HG02840 (cell line): Measurements from ENCODE around the gene RPL9.
"Not testable (repeated sequence)": the region's sequence is repeated elsewhere in the genome, so short reads cannot be mapped to it uniquely, and the experiment has no call there.

Experiments
- ATAC-seq: cut with Tn5 transposase; IDR thresholded peaks from one replicate; pipeline ENCODE4 v1.9.1; 2021; ENCODE audit warnings: mild to moderate bottlenecking, moderate library complexity, moderate number of reproducible peaks; ENCODE audit not compliant: unreplicated experiment, low FRiP score

The RPL9 gene

DNA sequence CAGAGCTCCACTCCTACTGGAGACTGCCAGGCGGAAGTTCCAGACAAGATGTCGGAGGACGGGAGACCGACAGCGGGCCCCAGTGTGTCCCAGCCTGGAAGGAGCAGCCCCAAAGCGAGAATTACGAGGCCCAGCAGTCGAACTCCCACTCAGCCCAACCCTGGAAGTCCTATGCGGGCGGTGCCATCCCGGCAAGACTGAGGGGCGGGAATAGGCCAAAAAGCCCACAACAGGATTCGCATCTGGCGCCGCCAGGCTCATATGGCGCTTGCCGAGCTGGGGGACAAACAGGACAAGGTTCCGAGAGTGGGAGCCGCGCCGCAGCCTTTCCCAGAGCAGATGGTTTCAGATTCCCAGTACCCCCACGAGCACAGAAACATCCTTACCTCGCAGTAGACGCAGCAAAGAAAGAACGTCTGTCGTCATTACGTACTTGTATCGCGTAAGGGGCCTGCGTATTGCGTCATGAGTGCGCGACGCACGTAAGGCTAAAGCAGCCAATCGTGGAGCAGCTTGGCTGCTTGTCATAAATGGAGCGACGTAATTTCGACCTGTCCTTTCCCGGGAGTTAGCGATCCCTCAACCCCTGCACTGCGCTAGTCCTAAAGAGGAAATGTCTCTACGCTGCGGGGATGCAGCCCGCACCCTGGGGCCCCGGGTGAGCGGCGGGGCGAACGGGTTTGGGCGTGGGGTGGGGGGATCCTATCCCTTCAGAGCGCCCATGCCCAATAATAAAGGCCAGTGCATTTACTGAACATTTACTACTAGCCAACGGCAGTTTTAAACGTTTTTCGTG is at the start of gene RPL9, which contains the start of gene LIAS:
TSS of gene RPL9 (minus strand) at position 418 of the 796 bp plus-strand sequence. CDS start 483 bp downstream, outside the sequence.
TSS of gene LIAS (plus strand) at position 552 of the 796 bp plus-strand sequence. CDS start at position 614, 62 bp downstream.
- peak; percentile 88 for ATAC-seq

DNA sequence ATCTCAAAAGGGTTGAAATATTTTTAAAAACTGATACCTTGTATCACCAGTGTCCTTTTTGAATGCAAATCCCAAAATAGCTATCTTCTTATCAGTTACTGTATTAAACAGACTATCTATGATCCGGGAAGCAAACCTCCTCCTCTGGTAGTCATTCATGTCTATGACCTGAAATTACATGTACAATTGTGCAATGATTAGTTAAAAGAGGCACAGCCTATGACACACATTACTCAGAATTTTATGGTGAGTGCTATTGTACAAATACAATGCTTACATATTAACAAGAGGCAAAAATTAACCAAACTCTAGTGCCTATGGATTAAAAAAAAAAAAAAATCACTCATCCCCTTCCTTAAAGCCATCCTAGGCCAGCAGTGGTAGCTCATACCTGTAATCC is 46.9 kb upstream of the RPL9 start:
- ATAC-seq: no peak

DNA sequence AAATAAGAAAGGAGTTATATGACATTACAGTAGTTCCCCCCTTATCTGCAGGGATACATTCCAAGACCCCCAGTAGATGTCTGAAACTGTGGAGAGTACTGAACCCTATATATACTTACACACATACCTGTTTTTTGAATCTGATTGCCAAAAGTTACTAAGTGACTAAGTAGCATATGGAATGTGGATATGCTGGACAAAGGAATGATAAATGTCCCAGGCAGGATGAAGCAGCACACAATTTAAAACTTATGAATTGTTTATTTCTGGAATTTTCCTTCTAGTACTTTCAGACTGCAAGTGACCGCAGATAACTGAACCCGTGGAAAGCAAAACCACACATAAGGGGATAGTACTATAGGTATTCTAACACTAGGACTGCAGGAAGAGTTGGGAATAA is 45.8 kb upstream of the RPL9 start:
- ATAC-seq: no peak

DNA sequence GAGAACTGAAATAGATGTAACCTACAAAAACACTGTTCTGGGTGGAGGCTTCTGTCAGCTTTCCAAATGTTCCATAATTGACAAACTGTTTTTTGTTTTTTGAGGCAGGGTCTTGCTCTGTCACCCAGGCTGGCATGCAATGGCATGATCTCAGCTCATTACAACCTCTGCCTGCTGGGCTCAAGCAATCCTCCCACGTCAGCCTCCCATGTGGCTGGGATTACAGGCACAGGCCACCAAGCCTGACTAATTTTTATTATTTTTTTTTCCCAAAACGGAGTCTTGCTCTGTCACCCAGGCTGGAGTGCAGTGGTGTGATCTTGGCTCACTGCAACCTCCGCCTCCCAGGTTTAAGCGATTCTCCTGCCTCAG is 43.9 kb upstream of the RPL9 start:
- ATAC-seq: not testable (repeated sequence)

DNA sequence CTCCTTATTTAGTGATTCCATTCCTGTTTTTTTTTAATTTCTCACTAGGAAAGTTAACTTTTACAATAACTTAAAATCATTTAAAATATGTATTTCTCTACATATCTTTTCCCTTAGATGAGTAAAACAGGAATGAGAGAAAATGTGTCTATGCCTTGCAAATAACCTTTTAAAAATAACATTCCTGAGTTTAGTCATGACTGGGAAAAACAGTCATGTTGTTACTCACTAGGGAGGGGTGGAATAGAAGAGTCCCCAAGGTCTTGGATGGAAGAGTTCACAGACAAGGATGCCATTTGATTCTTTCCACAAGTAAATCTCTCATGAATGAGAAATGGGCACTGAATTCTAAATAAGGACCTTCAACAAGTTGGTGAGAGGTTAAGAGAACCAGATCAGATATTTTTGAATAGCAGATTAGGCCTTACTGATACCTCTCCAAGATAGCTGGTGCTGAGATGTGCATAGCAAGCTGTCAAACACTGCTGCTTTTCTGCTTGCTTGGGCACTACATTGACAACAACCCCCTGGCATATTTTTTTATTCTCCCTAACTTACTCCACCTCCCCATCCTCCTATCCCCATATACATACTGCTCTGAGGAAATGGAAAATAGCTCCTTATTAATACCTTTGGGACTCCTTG is 43.4 kb upstream of the RPL9 start:
- no peak for ATAC-seq

DNA sequence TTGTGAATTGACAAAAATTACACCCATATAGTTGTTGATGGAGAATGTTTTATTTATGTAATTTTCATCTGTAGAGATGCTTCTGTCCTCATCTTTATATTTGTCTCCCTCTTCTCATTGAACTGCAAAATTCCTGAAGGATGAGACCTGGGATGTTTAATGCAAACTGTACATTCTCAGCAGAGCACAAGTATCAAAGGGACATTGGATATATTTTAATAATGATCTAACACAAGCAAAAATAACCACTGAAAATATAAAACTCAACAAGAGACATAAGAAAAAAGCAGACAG is 40.0 kb upstream of the RPL9 start:
- ATAC-seq: no peak

DNA sequence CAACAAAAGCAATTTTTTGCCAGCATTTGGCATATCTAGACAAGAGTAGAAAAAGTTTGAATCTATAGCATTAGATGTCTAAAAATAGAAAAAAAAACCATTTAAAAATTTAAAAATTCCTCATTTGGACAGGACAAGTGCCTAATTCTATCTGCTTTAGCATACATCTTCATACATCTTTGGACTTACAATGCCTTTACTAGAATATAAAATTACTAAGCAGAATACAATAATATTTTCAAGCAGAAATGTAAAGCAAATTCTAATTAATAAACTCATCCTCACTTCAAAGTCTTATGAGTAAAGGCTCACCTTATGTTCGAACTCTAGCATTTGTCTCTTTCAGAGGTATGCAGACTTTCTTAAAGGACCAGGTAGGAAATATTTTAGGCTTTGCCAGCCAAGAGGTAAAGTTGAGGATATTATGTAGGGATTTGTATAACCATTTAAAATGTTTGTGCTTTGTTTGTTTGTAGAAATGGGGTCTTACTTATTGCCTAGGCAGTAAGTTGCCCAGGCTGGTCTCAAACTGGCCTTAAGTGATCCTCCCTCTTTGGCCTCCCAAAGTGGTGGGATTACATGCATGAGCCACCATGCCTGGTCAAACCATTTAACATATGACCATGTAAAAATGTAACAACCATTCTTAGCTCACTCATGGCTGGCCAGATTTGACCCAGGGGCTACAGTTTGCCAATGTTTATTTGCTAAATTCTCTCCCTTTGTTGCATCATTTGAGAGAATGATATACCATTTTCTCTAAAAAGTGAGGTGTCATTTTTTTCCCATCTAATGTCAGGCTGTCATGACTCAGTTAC is 39.4 kb upstream of the RPL9 start:
- no peak for ATAC-seq

DNA sequence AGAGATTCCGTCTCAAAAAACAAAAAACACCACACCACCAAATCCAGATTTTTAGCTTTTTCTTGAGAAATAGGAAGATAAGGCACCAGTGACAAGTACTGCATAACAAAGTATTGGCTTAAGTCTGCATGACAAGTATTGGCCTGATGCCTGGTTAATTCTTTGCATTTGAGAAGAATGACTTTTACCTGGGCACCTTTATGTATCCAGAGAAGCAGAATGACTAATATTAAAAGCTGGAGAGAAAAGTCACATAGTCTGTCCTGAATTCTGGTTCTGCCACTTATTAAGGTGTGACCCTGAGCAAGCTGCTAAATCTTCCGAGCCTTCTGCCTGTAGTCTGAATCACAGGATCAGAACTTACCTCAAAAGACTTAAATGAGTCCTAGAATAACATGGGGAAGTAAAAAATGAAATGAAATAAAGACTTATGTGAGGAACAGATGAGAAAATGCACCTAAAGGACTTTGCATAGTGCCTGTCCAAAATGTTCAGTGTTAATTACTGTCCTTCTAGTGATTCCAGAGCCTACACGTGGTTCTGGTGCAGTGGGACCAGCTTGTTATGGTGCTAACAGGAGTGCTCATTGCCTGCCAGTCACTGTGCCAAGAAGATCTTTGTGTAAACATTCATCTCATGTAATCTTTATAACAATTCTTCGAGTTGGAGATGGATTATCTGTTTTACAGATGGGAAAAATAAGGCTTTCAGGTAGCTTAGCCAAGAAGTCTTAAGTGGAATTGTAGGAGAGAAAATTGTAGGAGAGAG is 36.9 kb upstream of the RPL9 start:
- no peak for ATAC-seq

DNA sequence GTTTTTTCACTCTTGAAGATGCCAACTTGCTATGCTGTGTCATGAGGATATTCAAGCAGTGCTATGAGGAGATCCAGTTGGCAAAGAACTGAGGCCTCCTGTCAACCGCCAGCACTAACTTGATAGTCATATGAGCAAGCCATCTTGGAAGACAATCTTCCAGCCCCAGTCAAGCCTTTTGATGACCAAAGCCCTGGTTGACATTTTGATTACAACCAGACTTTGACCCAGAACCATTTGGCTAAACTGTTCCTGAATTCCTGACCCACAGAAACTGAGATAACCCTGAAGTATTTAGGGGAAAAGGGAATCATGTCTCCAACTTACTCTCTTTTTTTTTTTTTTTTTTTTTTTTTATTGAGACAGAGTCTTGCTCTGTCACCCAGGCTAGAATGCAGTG is 35.6 kb upstream of the RPL9 start:
- no peak for ATAC-seq

DNA sequence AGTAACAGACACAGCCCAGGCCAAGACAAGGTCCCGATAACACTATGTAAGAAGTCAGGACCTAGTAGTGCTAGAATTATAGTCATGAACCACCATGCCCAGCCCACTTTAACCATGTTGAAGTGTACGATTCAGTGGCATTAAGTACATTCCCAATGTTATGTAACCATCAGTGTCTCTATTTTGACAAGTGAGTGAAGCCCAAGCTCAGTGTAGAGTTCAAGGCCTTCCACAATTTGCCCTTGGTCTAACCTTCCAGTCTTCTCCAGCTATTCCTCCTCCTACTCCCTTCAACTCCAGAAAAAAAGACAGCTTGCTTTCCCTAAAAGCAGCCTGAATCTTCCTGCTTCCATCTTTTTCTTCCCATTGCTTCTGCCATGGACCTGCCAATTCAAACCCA is 31.6 kb upstream of the RPL9 start:
- no peak for ATAC-seq

DNA sequence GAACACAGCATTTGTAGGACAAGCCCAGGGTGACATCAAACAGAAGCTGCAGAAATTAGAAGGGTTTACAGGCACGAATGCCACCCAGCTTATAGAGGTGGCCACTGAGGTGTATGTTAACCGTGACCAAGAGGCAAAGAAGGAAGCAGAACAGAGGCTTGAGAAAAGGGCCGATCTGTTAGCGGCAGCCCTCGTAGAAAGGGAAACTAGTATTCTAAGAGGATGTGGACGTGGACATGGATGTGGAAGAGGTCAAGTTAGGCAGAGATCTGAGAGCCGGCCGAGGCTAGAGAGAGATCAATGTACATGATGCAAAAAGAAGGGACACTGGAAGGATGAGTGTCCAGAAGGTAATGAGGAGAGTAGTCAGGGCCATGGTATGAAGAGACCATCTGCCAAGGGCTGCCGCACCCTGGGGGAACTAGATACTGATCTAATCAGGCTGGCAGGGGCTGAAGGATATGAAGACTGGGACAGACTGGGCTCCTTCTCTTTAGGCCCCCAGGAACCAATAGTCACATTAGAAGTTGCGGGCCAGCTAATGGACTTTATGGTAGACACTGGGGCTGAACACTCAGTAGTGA is 27.6 kb upstream of the RPL9 start:
- no peak for ATAC-seq

DNA sequence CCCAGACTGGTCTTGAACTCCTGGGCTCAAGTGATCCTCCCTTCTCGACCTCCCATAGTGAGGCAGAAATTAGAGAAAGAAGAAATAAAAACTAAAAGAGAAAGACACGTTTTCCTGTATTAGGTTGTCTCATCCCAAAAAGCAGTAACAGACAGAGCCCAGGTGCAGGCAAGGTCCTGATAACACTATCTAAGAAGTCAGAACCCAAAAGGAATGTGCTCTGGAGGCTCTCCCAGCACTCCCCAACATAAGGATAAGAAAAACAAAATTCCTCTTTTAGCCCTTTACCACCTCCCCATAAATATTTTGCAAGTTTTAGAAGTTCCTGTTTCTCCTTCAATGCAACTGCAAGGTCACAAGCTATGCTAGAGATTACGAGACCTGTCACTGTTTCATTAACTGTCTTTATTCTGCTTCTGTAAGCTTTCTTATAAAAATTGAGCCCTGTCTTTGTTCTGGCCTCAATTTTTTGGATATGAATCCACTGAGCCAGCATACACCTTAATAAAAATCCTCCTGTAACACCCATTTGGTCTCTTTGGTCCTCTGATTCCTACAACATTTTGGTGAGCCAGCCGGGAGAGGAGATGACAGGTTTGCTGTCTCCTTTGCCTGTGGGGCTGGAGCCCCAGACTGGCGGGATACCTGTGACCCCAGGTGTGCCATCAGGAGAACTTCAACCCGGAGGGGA is 26.0 kb upstream of the RPL9 start:
- ATAC-seq: no peak

DNA sequence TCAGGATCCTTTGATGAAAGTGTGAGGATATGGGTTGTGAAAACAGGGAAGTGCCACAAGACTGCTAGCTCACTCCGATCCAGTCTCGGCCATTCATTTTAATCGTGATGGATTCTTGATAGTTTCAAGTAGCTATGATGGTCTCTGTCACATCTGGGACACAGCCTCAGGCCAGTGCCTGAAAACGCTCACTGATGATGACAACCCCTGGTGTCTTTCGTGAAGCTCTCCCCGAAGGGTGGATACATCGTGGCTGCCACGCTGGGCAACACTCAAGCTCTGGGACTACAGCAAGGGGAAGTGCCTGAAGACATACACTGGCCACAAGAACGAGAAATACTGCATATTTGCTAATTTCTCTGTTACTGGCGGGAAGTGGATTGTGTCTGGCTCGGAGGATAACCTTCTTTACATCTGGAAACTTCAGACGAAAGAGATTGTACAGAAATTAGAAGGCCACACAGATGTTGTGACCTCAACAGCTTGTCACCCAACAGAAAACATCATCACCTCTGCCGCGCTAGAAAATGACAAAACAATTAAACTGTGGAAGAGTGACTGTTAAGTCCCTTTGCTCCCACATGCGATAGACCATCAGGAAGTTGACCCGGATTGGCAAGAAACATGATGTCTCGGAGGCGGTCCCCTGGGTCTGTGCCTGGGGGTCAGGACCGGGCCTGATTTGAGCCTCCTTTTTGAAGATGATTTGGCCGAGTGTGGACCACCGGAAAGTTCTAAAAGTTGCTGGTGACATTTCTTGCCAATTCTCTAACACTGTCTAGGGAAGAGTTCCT is 22.4 kb upstream of the RPL9 start:
- ATAC-seq: no peak

DNA sequence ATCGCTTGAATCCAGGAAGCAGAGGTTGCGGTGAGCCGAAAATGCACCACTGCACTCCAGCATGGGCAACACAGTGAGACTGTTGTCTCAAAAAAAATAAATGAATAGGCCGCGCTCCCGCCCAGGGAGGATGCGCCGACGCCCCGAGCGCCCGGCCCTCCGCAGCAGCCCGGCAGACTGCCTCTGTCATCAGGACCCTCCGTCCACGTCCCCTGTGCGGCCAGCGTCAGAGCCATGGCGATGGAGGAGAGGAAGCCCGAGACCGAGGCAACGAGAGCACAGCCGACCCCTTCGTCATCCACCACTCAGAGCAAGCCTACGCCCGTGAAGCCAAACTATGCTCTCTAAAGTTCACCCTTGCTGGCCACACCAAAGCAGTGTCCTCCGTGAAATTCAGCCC is 21.5 kb upstream of the RPL9 start:
- ATAC-seq: no peak

DNA sequence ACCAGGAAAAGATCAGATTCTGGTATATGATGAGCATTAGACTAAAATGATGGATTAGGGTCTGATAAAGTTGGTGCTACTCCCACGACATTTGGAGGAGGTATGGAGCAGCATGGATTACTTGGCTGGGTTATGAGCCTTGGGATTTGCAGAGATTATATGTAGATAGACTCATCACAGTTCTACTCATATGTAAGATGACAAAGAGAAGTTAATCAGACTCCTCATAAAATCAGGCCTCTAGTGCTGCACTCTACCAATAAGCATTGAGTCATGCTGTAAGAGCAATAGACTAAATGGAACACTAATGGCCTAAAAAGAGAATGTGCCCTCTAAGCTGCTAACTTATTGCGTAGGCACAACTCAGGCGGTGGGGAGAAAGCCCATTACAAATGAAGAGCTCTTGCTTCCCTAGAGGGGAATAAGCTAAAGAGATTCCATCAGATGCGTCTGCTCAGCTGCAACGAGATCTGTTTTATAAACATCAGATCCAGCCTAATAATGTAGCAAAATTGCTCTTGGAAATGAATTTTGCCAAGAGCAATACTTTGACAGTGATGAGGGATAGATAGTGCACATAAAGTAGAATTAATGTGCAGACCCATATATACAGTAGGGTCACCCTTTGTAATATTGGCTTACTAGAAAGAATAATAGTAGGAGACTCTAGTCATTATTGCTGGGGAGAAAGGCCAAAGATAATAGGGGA is 17.6 kb upstream of the RPL9 start:
- no peak for ATAC-seq

DNA sequence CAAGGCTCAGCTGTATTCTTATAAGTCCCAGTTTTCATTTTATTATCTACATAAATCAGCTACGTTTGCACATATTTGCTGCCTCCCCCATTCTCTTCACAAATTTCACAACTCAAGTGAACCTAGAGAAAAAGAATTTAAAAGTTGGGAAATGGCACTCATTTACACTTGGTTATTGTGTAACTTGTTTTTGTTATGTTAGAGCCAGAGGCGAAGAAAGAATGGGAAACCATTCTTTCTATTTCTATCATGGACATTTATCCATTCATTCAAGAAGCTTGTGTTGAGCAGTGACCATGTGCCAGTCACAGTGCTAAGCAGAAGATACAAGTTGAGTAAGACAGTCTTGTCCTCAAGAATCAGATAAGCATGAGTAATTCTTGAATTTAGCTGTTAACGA is 13.7 kb upstream of the RPL9 start:
- no peak for ATAC-seq

DNA sequence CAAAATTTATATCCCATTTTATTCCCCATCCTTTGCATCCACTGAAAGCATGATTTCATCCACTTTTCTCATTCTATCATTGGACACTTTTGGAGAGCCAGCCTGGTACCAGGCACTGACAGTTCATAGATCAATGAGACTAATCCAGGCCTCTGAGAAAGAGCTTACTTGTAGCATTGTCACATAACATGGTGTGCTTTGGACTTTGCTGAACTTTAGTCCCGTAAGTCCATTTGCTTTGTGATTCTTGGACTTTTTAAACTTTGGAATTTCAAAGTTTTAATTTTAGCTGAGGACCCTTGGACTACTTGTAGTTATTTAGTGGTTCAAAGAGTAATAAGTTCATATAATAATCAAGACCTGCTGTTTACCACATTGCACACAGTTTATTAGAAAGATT is 11.7 kb upstream of the RPL9 start:
- ATAC-seq: no peak

DNA sequence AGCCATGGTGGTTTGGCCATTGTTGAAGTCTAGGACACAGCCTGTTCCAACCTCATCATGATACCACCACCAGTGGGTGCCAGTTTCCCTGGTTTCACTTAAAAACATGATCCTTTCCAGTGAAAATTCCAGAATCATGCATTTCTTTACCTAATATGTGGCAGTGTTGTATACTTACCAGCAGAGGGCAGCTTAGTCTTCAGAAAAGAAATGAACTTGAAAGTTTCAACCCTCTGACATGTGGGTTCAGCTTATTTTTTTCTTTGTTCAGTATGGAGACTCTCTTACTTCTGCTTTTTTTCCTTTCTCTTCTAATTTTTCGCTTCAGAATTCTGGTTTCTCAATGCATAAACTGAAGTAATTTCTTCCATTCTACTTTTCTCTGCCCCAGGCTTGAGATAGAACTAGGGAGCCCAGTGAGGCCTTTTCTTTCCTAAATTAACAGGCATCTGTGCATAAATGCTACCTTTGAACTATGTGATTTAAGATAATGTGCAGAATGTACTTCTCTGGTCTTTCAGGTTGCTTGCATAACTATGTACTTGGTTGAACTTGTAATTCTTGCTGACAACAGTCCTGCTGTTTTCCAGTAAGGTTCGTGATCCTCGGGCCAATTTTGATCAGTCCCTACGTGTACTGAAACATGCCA is 10.8 kb upstream of the RPL9 start:
- peak; percentile 65 for ATAC-seq
